ENCODE data around the gene ALK.

GRCh38 chr2:29802986-29803385, 118.4 kb downstream of the ALK start:
- no peak for TF ChIP-seq ZNF571 (tag by site-specific recombination; IDR thresholded peaks at IDR 0.05)
- TF ChIP-seq, protein P1, sequence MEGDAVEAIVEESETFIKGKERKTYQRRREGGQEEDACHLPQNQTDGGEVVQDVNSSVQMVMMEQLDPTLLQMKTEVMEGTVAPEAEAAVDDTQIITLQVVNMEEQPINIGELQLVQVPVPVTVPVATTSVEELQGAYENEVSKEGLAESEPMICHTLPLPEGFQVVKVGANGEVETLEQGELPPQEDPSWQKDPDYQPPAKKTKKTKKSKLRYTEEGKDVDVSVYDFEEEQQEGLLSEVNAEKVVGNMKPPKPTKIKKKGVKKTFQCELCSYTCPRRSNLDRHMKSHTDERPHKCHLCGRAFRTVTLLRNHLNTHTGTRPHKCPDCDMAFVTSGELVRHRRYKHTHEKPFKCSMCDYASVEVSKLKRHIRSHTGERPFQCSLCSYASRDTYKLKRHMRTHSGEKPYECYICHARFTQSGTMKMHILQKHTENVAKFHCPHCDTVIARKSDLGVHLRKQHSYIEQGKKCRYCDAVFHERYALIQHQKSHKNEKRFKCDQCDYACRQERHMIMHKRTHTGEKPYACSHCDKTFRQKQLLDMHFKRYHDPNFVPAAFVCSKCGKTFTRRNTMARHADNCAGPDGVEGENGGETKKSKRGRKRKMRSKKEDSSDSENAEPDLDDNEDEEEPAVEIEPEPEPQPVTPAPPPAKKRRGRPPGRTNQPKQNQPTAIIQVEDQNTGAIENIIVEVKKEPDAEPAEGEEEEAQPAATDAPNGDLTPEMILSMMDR (tag by site-specific recombination; IDR thresholded peaks at IDR 0.05) = no peak
- TF ChIP-seq ZNF10 (tag by site-specific recombination; IDR thresholded peaks at IDR 0.05) = no peak
- TF ChIP-seq EGR2 (tag by site-specific recombination; IDR thresholded peaks at IDR 0.05; ENCODE audit: low read depth) = no peak
- TF ChIP-seq KLF9 (tag by site-specific recombination; IDR thresholded peaks at IDR 0.05; ENCODE audit: low read depth) = no peak
- TF ChIP-seq, protein P2, sequence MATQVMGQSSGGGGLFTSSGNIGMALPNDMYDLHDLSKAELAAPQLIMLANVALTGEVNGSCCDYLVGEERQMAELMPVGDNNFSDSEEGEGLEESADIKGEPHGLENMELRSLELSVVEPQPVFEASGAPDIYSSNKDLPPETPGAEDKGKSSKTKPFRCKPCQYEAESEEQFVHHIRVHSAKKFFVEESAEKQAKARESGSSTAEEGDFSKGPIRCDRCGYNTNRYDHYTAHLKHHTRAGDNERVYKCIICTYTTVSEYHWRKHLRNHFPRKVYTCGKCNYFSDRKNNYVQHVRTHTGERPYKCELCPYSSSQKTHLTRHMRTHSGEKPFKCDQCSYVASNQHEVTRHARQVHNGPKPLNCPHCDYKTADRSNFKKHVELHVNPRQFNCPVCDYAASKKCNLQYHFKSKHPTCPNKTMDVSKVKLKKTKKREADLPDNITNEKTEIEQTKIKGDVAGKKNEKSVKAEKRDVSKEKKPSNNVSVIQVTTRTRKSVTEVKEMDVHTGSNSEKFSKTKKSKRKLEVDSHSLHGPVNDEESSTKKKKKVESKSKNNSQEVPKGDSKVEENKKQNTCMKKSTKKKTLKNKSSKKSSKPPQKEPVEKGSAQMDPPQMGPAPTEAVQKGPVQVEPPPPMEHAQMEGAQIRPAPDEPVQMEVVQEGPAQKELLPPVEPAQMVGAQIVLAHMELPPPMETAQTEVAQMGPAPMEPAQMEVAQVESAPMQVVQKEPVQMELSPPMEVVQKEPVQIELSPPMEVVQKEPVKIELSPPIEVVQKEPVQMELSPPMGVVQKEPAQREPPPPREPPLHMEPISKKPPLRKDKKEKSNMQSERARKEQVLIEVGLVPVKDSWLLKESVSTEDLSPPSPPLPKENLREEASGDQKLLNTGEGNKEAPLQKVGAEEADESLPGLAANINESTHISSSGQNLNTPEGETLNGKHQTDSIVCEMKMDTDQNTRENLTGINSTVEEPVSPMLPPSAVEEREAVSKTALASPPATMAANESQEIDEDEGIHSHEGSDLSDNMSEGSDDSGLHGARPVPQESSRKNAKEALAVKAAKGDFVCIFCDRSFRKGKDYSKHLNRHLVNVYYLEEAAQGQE (tag by site-specific recombination; IDR thresholded peaks at IDR 0.05) = no peak
- TF ChIP-seq ZNF274 (IDR thresholded peaks at IDR 0.05; ENCODE audit: low read length) = no peak
- no peak for TF ChIP-seq ZNF274 (tag by site-specific recombination; IDR thresholded peaks at IDR 0.05; ENCODE audit: borderline replicate concordance)
- no peak for TF ChIP-seq MYNN (tag by site-specific recombination; IDR thresholded peaks at IDR 0.05; ENCODE audit: borderline replicate concordance)
- no peak for TF ChIP-seq RBAK (tag by site-specific recombination; IDR thresholded peaks at IDR 0.05)
- no peak for TF ChIP-seq ZNF24 (tag by site-specific recombination; IDR thresholded peaks at IDR 0.05)

Data from HEK293 (cell line).